ENCODE data around the gene GATA5.

Gene GATA5

DNA sequence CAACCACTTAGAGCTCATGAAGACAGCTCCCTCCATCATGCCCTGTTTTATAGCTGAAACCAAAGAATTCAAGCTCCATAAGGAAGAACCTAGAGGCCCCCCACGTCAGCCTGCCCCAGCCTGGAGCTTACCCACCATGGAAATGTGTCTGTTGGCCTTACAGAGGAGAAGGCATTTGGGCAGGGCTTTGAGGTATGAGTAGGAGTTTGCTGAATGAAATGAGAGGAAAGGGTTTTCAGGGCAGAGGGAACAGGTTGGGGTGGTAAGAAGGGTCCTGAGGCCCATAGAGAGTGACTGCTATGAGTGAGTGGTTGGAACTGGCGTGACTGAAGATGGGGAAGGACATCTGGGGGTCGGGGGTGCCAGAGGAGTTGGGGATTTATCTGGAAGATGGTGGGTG lies 12.7 kb upstream of the GATA5 start:
- DNase-seq (ENCODE audit: low read depth in 2 of 2), result no peak

DNA sequence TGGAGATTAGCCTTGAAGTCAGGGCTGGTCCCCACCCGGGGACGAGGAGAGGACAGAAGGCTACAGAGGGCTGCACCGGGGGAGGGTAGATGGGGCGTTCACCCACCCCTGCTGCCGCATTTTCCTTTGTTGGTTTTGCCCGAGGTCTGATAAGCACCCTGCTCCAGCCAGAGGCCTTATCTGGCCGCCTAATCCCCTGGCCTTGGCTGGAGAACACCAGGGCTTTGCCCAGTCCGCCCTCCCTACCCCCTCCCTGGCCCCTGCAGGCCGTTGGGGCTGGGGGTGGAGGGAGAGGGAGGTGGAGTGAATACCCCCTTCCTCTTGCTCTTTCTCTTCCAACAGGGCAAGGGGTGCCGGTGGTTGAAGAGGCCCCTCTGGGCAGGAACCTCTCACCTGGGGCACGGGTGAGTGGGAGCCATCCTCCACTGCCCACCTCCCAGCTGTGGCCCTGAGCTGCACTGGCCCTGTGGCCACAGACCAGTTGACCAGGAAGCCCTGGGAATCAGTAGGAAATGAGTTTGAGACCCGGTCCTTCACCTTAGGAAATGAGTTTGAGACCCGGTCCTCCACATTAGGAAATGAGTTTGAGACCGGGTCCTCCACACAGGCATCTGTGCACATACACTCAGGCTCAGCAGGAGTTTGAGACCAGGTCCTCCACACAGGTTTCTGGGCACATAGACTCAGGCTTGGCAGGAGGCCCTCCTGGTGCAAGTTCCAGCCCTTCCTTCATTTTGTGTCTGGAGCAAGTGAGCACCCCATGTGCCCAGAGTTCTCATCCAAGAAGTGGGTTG lies 12.0 kb upstream of the GATA5 start:
- no peak for DNase-seq (ENCODE audit: low read depth in 2 of 2)

DNA sequence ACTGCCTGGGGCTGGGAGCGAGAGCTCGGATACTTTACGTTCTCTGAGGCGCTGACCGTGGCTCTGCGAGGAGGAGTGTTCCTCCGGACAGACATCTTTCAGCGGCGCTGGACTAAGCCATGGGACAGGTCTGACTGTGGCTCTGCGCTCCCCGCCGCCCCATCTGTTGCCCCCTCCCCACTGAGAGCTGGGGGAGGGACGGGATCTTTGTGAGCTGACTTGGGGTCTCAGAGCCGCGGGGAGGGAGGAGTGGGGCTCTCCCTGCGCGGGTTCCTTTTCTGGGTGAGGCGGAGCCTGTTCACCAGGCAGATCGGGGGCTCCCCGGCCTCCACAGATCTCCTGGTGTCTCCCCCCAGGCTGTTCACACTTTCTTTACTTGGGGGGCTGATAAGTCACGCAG lies 11.3 kb upstream of the GATA5 start:
- DNase-seq (ENCODE audit: low read depth in 2 of 2), result no peak

DNA sequence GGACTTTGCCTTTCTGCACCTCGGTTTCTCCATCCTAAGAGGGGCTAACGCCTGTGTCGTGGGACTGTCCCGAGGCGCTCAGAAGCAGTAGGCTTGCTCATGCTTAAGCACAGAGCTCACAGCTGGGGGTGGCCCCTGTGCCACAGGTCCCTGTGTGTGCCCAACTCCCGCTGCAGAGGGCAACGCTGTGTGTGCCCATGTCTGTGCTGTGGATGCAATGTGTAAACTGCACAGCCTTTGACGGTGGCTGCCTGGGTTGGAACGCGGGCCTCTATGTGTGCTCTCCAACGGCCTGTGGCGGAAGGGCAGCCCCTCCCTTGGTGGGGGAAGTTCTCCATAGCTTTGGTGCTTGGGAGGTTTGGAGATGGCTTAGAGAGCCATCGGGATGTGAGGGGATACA lies 10.7 kb upstream of the GATA5 start:
- DNase-seq (ENCODE audit: low read depth in 2 of 2), result no peak

DNA sequence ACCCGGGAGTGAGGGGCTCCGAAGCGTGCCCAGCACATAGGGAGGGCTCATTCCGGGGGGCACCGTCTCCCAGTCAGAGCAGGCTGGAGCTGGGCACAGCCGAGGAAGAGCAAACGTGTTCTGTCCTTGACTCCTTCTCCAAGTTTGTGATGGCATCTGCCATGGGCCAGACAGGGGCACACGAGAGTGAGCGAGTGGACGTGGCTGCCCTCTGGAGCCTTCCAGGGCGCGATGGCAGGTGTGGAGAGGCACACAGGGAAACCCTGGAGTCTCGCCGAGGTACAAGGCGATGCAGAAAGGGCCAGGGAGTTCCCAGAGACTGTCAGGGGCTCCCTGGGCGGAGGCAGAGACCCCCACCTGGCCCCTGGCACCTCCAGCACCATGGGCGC lies 9.9 kb upstream of the GATA5 start:
- DNase-seq (ENCODE audit: low read depth in 2 of 2), result no peak

DNA sequence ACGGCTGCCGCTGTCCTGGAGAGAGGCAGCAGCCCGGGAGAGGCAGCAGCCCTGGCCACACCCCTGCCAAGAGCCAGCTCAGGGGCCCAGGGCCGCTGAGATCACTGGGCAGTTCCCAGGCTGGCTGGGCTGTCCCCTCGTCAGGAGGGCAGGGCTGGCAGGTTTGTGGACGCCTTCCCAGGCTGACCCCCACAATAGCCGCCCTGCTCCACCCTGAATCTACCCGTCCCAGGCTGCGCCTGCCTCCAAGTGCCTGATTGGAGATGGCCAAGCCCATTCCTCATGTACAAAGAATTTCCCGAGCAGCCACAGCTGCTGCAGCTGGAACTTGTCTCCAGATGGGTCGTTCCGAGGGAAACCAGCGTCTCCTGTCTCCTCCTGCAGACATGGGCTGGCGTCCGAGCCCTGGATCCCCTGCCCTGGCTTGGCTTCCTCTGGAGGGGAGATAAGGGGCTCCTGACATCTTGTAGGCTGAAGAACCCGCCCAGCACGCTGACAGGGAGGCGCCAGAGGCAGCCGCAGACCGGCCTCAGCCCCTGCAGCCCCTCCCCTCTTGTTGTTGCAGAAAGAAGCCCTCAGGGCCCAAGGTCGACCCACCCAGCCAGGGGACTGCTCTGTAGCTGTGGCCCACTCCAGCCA lies 9.4 kb upstream of the GATA5 start:
- DNase-seq (ENCODE audit: low read depth in 2 of 2), result no peak

DNA sequence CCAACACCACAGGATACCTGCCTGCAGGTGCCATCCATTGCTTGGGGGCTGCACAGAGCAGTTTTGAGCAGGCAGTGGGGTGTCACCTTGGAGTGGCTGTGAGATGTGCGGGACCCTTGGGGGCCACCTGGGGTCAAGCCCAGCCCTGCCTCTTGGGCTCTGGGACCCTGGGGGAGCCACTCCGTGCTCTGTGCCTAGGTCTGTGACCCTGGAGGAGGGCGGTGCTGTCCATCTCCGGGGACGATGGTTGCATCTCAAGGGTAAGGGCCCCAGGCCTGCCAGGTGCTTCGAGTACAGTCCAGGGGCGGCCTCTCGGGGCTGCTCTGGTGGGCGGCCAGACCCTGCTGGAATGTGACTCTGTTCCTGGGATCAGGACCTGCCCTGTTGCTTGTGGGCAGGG lies 8.7 kb upstream of the GATA5 start:
- DNase-seq (ENCODE audit: low read depth in 2 of 2), result no peak

DNA sequence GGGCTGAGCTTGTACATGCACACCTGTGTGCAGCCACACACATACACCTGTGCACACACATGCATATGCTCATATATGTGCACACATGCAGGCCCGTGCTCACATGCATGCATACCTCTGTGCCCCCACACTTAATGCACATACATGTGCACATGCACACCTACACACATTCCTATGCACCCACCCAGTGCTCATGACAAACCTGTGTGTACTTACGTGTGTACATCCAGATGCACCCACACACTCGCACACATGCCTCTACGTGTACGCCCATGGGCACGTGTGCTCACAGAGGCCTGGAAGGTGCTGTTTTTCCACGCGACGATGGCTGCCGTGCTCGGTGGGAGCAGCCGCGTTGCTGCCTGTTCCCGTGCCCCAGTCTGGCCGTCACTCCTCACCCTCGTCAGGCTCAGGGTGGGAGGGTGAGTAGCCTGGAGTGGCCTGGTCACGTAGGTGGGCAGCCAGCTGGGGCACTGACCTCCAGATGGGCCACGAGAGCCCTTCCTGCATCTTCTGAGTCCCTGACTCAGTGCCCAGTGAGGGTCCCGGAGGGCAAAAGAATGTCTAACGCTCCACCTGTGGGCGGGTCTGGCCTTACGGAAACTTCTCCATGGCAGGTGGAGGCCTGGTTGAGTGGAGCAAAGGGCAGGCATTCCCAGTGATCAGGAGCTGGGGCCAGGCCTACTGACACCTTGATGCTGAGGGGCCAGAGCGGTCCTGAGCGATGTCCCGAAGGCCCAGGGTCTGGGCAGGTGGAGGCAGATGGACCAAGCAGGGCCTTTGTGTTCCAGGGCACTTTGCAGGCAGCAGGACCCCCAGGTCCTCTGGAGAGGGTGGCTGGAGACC lies 8.0 kb upstream of the GATA5 start:
- no peak for DNase-seq (ENCODE audit: low read depth in 2 of 2)

DNA sequence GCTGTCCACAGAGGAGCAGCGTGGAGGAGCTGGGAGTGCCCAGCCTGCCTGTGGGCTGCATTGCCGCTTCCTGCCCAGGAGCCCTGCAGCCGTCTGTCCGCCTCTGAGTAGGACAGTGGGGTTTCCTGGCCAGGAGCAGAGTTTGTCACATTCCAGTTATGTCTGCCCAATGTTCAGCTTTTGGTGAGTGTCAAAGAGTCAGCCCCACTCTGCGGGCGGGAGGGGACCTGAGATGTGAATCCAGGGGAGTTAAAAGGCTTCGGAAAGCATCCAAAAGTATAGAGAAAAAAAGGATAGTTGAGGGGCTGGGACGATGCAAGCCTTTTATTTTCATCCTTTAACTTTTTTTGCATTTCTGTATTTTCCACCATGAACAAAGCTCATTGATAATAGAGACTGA lies 7.2 kb upstream of the GATA5 start:
- DNase-seq (ENCODE audit: low read depth in 2 of 2), result no peak

DNA sequence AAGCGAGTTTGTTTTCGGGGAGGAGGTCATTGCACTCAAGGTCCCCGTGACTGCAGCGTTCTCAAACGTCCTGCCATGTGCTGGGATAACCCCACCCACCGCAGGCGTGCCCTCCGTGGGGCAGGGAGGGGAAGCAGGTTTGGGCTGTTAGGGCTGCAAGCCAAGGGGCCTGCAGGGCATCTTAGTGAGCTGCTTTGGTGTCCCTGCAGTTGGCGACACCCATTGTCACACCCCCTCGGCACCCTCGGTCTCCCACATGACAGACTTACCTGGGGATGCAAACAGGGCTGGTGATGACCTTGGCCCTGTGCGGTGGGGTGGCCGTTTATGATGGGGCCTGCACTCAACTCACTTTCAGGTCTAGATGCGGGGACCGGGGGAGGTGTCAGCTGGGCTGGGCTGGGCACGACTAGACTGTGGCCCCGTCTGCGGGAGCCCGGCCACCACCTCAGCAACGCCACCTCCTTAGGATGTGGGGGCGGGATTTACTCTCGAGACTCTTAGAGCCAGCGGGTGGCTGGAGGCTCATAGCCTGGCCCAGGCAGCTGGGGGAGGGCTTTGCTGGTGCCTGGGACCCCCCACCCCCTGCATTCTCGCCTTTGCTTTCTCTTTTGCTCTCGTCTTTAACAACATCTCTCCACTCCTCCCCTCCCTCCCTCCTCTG lies 6.5 kb upstream of the GATA5 start:
- DNase-seq (ENCODE audit: low read depth in 2 of 2), result no peak

DNA sequence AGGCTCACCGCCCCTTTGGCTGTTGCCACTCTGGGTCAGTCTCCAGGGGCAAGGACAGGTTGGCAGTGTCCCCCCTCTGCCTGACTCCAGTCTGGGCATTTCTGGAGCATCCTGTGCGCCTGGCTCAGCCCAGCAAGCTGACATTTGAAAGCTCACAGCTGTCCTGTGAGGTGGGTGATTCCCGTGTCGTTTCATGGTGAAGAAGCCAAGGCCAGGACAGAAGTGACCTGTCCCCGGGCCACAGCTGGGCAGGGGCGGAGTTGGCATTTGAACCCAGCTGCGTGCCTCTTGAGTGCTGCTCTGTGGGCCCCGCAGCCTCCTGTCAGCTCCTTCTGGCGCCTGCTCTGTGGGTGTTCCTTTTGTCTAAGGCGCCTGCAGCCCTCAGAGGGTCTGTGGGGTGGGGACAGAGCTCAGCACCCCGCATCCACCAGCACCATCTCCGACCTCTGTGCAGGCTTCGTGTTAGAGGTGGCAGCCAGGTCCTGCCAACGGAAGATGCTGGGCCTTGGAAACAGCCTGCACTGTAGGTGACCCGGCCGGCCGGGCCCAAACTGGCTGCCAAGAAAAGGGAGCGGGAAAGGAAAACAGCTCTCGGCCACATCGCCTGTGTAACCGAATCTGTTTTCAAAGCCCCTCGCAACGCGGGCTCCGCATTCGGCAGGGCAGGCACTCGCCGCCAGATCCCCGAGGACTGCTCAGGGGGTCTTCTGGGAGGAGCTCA lies 5.8 kb upstream of the GATA5 start:
- no peak for DNase-seq (ENCODE audit: low read depth in 2 of 2)

DNA sequence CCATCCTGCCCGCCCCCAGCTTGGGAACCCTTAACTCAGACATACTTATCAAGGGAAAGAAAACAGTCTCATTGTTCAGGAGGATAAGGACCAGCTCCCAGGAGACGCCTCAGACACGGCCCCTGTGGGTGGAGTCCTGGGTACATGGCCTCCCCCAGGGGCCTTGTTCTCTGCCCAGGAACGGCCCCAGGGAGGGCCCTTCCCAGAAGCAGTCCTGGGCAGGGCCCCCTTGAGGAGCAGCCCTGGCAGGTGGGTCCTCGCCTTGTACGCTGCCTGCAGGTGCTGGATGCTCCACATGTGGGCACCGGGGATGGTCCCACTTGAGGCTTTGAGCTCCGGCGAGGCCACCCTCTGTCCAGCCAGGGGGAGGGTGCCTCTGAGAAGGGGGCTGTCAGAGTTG lies 4.5 kb upstream of the GATA5 start:
- no peak for DNase-seq (ENCODE audit: low read depth in 2 of 2)

DNA sequence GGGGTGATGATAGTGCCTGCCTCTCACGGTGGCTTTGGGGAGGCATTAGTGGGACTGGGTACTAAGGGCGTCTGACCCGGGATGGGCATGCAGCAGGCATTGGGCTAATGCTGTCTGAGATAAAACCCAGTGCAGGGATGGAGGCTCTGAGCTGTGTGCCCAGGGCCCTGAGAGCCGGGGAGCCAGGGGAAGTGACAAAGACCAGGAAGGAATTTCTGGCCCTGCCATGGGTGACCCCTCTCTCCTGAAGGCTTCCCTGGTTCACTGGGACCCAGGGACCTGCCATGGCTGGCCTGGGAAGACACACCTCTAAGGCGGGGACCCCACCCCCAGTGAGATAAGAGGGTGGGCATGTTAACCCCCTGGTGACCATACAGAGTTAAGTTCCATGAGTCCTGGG lies 3.9 kb upstream of the GATA5 start:
- DNase-seq (ENCODE audit: low read depth in 2 of 2), result no peak

DNA sequence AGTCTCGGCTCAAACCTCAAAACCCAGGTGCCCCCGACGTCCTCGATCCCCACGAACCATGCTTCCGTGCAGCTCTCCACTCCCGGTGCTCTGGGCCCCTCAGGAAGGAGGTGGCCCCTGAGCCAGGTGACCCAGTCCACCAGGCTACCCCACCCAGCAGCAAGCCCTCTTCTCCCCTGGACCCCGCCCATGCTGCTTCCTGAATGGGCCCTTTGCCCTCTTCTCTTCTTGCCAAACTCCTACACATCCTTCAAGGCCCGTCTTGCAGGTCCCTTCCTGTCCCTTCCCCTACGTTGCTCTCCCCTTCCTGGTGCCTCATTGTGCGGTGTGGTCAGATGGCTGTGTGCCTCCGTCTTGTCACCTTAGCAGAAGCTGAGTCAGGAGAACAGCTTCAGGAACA lies 3.4 kb upstream of the GATA5 start:
- no peak for DNase-seq (ENCODE audit: low read depth in 2 of 2)

DNA sequence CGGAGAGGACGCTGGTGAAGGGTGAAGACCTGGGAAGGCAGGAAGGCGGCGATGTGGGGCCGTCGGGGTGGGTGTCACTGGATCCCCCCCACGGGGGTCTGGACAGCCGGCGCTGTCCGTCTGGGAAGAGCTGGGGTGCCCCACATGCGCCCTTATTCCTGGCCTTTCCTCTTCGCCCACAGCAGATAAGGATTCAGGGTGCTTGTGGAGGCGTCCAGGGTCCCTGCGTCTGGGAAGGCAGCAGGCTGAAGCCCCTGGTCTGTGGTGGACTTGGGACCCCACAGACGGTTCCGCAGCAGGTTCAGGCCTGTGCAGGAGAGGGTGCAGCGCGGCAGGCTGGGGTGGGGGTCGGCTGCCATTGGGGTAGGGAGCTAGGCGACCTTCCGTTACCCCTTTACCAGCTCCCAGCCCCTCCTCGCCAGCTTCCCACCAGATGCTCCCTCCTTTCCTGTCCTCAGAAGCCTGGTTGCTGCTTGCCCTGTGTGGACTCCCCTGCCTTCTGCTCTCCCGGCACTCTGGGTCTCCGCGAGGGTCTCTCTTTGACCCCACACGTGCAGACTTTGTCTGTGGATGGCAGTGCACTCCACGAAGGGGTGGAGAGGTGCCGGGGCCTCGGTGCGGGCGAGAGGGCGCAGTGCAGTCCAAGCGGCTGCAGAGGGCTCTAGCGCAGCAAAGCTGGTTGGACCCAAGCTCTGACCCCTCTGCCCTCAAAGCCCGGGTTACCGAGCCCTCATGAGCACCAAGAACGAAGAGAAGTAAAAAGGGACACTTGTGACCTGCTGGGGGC lies 2.1 kb upstream of the GATA5 start:
- no peak for DNase-seq (ENCODE audit: low read depth in 2 of 2)

DNA sequence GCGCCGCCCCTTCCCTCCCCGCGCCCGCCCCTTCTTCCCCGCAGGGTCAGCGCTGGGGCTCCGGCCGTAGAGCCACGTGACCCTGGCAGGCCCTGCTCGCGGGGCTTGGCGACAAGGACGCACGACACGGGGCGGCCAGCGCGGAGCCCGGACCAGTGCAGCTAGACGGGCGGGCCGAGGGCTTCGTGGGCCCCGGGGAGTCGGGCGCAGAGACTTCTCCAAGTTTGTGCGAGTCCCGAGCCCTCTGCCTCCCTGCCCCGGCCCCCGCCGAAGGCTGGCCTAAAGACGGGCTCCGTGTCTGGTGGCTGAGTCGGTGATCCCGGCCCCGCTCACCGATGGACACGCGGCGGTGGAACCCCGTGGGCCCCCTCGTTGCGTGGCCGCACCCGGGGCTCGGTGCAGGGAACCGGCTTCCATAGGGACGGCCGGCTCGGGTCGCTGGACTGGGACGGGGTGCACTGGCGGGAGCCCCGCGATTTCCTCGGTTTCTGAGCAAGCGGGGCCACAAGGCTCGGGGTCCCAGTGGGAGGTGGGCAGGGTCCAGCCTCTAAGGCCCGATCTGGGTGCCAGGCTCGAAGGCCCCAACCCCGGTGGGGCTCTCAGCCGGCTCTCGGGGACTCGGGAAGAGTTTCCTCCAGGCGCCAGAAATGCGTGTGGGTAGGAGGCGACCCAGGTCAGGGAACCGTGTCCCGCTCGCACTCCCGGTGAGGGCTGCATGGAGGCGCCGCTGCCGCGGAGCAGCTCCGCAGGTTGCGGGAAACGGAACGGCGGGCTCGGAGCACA lies 452 bp upstream of the GATA5 start:
- no peak for DNase-seq (ENCODE audit: low read depth in 2 of 2)

DNA sequence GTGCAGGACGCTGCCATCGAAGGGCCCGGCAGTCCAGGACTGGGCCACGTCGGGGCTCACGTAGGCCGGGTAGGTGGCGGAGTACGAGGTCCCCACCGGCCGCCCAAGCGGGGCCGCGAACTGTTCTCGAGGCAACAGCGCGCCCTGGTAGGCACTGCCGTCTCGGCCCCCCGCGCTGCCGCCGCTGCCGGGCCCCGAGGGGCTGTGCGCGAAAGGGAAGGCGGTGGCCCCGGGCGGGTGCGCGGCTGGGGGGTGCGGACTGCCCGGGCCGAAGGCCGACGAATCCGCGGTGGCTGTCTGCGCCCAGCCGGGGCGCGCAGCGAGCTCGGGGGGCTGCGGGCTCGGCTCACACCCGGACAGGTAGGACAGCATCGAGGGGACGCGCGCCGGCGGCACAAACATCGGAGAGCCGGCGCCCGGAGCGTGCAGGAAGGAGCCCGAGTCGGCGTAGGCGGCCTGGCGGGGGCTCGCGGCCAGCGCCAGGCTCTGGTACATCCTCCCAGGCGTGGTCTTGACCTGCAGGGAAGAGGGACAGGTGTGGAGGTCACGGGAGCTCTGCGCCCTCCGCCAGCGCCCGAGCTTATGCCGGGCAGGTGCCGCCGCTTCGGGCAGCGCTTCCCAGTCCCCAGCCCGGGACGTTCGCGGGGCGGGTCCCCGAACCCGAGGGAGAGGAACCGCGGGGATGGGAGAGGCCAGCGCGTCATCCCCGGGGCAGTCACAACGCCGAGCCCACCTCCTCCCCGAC lies 596 bp downstream of the GATA5 start:
- no peak for DNase-seq (ENCODE audit: low read depth in 2 of 2)

DNA sequence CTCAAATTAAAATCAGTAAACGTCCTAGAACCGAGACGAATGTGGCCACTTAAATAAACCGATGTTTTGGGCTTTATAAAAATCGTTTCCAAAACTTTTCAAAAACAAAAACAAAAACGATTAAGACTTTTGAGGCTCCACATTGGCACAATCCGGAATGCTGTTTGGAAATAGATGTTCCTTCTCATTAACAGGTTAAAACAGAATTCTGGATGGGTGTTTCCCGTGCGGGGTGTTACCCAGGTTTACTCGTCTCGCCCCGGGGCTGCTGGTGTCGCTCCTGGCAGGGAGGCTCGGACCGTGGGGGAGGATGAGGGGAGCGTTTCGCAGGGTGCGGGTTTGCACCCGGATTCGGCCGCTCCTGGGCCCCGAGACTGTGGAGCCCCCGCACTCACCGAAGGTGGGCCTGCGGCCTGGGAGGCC lies 1.2 kb downstream of the GATA5 start:
- DNase-seq (ENCODE audit: low read depth in 2 of 2), result no peak
